K562 (cell line): ENCODE measurements around the gene INO80. TPM values are rescaled to one million over a fixed set of nuclear protein-coding genes. Genes with fewer than 3 reads are reported as not detected.

ENCODE experiments used
- ATAC-seq: fragments of 200-7000 bp; cut with Tn5 transposase; 3 replicates; pipeline ENCODE4 v1.9.1; 2020; ENCODE audit warnings: moderate library complexity
- BruUV-seq: library from RNA; stranded (reverse); fragments of 400-500 nt; replicated peaks from 2 replicates; lab custom pipeline; 2021; lab: Mats Ljungman, UMichigan
- CTCF ChIA-PET: fragments of 300-600 bp; formaldehyde crosslinking; extraction: SDS; loops from one replicate; lab custom pipeline; 2021; ENCODE audit warnings: low intra/inter-chr PET ratio; lab: Yijun Ruan, JAX
- POLR2A ChIA-PET: fragments of 300-600, 350-650 bp; sonication (Branson Sonifier 250); formaldehyde crosslinking; extraction: SDS; loops from one replicate; lab custom pipeline; 2021; ENCODE audit warnings: antibody characterized with exemption, inconsistent platforms; lab: Yijun Ruan, JAX
- DNase-seq, 4 experiments: peaks; one replicate each; pipeline versions ENCODE4 v3.0.0 to v3.0.0-alpha.2; 2011 to 2018; ENCODE audit warnings: low spot score in 3 of 4, mixed read lengths in 3 of 4; ENCODE audit errors: extremely low read depth in 1 of 4
- FAIRE-seq: peaks from 2 replicates; lab custom pipeline; 2011; peaks lifted over from hg19 to GRCh38; lab: Jason Lieb, UNC
- H2AFZ ChIP-seq: 2 replicates; pipeline ENCODE4 v1.6.0; 2011; ENCODE audit warnings: low read depth, low read length, control low read depth, inconsistent platforms
- H3K27ac ChIP-seq: fragments of 200-600 bp; 3 replicates; pipeline ENCODE4 v1.8.0; 2011; ENCODE audit warnings: low read depth, mild to moderate bottlenecking, control low read depth, inconsistent platforms, low read length, moderate library complexity, mixed read lengths; ENCODE audit errors: extremely low read depth
- H3K27me3 ChIP-seq, 2 experiments: fragments of 300-600 bp in 1 of 2; 2 replicates in 1 of 2; 3 replicates in 1 of 2; pipeline versions ENCODE4 v1.6.0 to v1.8.0; 2011; ENCODE audit warnings: inconsistent platforms in 2 of 2, low read length in 2 of 2, mild to moderate bottlenecking in 1 of 2, mixed read lengths in 1 of 2, moderate library complexity in 1 of 2; ENCODE audit not compliant: control insufficient read depth in 2 of 2, insufficient read depth in 2 of 2
- H3K36me3 ChIP-seq: fragments of 300-600 bp; 3 replicates; pipeline ENCODE4 v1.8.0; 2011; ENCODE audit warnings: mild to moderate bottlenecking, low read length, inconsistent platforms; ENCODE audit not compliant: control insufficient read depth, insufficient read depth
- H3K4me1 ChIP-seq, 2 experiments: fragments of 200-600 bp in 1 of 2; replicated peaks in 1 of 2; 2 replicates in 1 of 2; 3 replicates in 1 of 2; pipeline versions ENCODE4 v1.5.1 to v1.8.0; 2011; ENCODE audit warnings: inconsistent platforms in 2 of 2, low read length in 2 of 2, mild to moderate bottlenecking in 1 of 2, mixed read lengths in 1 of 2, moderate library complexity in 1 of 2; ENCODE audit not compliant: control insufficient read depth in 2 of 2, insufficient read depth in 2 of 2
- H3K4me2 ChIP-seq: 2 replicates; pipeline ENCODE4 v1.6.1; 2011; ENCODE audit warnings: low read length, control low read depth, inconsistent platforms, mixed read lengths; ENCODE audit not compliant: insufficient read depth
- H3K4me3 ChIP-seq: fragments of 200-600 bp; sonication (generic), shearing (Covaris generic); 2 replicates; pipeline ENCODE4 v1.5.1; 2016; ENCODE audit warnings: control low read depth, inconsistent platforms
- H3K79me2 ChIP-seq: fragments of 200-600 bp; 3 replicates; pipeline ENCODE4 v1.8.0; 2011; ENCODE audit warnings: low read length, inconsistent platforms; ENCODE audit not compliant: control insufficient read depth, insufficient read depth
- H3K9ac ChIP-seq, 2 experiments: 2 replicates each; pipeline versions ENCODE4 v1.6.0 to v1.6.1; 2011; ENCODE audit warnings: low read depth in 2 of 2, low read length in 2 of 2, control low read depth in 1 of 2, inconsistent platforms in 1 of 2, mild to moderate bottlenecking in 1 of 2, mixed read lengths in 1 of 2; ENCODE audit not compliant: insufficient read depth in 1 of 2
- H3K9me1 ChIP-seq: one replicate; pipeline ENCODE4 v1.6.0; 2011; ENCODE audit warnings: inconsistent platforms, mild to moderate bottlenecking, low read length, moderate library complexity; ENCODE audit not compliant: control insufficient read depth, insufficient read depth
- H3K9me3 ChIP-seq: replicated peaks from 2 replicates; pipeline ENCODE4 v1.5.1; 2011; ENCODE audit warnings: low read depth, low read length, inconsistent platforms; ENCODE audit not compliant: control insufficient read depth, insufficient read depth
- H4K20me1 ChIP-seq: replicated peaks from 2 replicates; pipeline ENCODE4 v1.6.1; 2011; ENCODE audit warnings: low read length, inconsistent platforms, mixed read lengths; ENCODE audit not compliant: control insufficient read depth, insufficient read depth
- CBFB ChIP-seq: sonication (generic); formaldehyde crosslinking; IDR thresholded peaks from 2 replicates; pipeline ENCODE4 v1.4.0; 2020; ENCODE audit warnings: mild to moderate bottlenecking, missing genetic modification reagents
- KLF1 ChIP-seq: fragments of 450-650 bp; IDR thresholded peaks from 2 replicates; pipeline ENCODE4 v1.6.1; 2016; ENCODE audit warnings: missing genetic modification characterization, missing compliant biosample characterization
- PTBP1 ChIP-seq: fragments of 200-400 bp; formaldehyde crosslinking; IDR thresholded peaks from 2 replicates; pipeline ENCODE4 v1.6.1; 2017; ENCODE audit warnings: low read depth, low read length
- RBM17 ChIP-seq: fragments of 200-400 bp; formaldehyde crosslinking; IDR thresholded peaks from 2 replicates; pipeline ENCODE4 v1.6.1; 2017; ENCODE audit warnings: low read depth, mild to moderate bottlenecking, low read length, borderline replicate concordance
- SLC30A9 ChIP-seq: fragments of 250-450 bp; sonication (Bioruptor Pico); IDR thresholded peaks from 2 replicates; pipeline ENCODE4 v1.8.0; 2022; ENCODE audit warnings: mild to moderate bottlenecking, moderate library complexity
- ZNF384 ChIP-seq: IDR thresholded peaks from 2 replicates; pipeline ENCODE4 v1.6.1; 2012; ENCODE audit warnings: low read depth, low read length, improper control_type of control experiment
- WGBS: fragments of 100-300 bp; shearing (Covaris generic); methylation state at CpG from one replicate; pipeline ENCODE4 v1.1.6; 2016; ENCODE audit warnings: low coverage, mixed read lengths; ENCODE audit not compliant: insufficient coverage; ENCODE audit errors: missing lambda C conversion rate; 5-methylcytosine and 5-hydroxymethylcytosine counted together
- in situ Hi-C: fragments of 300-500 bp; cut with MboI; formaldehyde crosslinking; loops from 4 replicates; pipeline ENCODE4 v1.15.0; 2018; ENCODE audit warnings: inconsistent platforms, mixed read lengths
- intact Hi-C: fragments of 100-400 bp; cut with micrococcal nuclease; formaldehyde crosslinking; loops from 2 replicates; pipeline ENCODE4 v1.14.2; 2022
- polyA plus RNA-seq, 8 experiments: library from polyadenylated mRNA; depleted of rRNA in 4 of 8; stranded (reverse) in 5 of 8; unstranded in 3 of 8; fragments of >200 nt; fragmentation: Nextera tagmentation in 2 of 8; fragmentation: Illumina TruSeq in 1 of 8; extraction: Ambion mirVana in 2 of 8; extraction: Trizol in 1 of 8; gene quantifications; 2 replicates each; pipeline versions ENCODE4 v1.2.1 to v1.2.3, GENCODE V29; 2011 to 2014; ENCODE audit warnings: inconsistent platforms in 1 of 8, missing spikeins in 1 of 8
- total RNA-seq, 7 experiments: library from RNA; depleted of rRNA in 6 of 7; stranded (reverse); fragments of >200 nt in 6 of 7; fragmentation: Illumina TruSeq in 2 of 7; extraction: Trizol in 2 of 7; gene quantifications; 2 replicates each; pipeline versions ENCODE4 v1.2.1 to v1.2.3, GENCODE V29; 2011 to 2021; ENCODE audit warnings: low replicate concordance in 1 of 7
- TF ChIP-seq, protein P1 (sequence below): fragments of 450-650 bp; IDR thresholded peaks from 2 replicates; pipeline ENCODE4 v1.7.1; 2018; ENCODE audit warnings: mild to moderate bottlenecking, low read depth; ENCODE audit not compliant: partially characterized antibody
- TF ChIP-seq, protein P2 (sequence below): fragments of 450-650 bp; IDR thresholded peaks from 2 replicates; pipeline ENCODE4 v1.6.1; 2016; ENCODE audit warnings: antibody characterized with exemption
- TF ChIP-seq, protein P3 (sequence below): IDR thresholded peaks from 2 replicates; pipeline ENCODE4 v1.6.1; 2012; ENCODE audit warnings: low read depth, low read length, improper control_type of control experiment, borderline replicate concordance

The INO80 gene
- total and polyA plus RNA-seq, 9 of the 15 experiments (the other 6 are each of a cell fraction or from before 2014, with no cell fraction given), result 1.1 to 25.7 (median 19.9) TPM

DNA sequence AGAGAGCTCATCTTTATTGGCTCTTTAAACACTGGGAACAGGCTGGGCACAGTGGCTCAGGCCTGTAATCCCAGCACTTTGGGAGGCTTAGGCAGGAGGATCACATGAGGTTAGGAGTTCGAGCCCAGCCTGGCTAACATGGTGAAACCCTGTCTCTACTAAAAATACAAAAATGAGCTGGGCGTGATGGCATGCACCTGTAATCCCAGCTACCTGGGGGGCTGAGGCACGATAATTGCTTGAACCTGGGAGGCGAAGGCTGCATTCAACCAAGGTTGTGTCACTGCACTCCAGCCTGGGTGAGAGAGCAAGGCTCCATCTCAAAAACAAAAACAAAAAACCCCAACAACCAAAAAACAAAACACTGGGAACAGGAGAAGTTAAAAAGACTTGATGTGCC is 90.7 kb downstream of the INO80 start:
- no peak overlapping the region for H3K9ac ChIP-seq
- H3K79me2 ChIP-seq, result no peaks in the 10 kb centered on the region
- DNase-seq, result no peak
- no peak for ATAC-seq
- in situ Hi-C loops (no loop called here), intact Hi-C loops (no loop called here)
- H3K9me1 ChIP-seq, result no peaks in the 10 kb centered on the region
- no peaks in the 10 kb centered on the region for H4K20me1 ChIP-seq
- no peak overlapping the region for H3K27ac ChIP-seq
- 96% methylated on average over 4 of the region's 4 CpGs for WGBS
- no peak for FAIRE-seq
- BruUV-seq, result no TSS peak
- H3K27me3 ChIP-seq, result no peaks in the 10 kb centered on the region
- TF ChIP-seq RBM17 (no peak), PTBP1 (no peak), KLF1 (tag) (no peak)
- H3K4me1 ChIP-seq, result no peaks in the 10 kb centered on the region
- CTCF ChIA-PET, result interaction anchor here (0.8 kb wide), 1 partner anchor 83 kb away, joined by 3 read pairs; no protein-coding TSS in a partner anchor
- H3K36me3 ChIP-seq, result peaks cover 81% of the 10 kb centered on the region
- POLR2A ChIA-PET, result interaction anchor here (1.1 to 3.2 kb wide), 5 partner anchors 11 to 95 kb away, joined by 3 to 14 read pairs (median 5); no protein-coding TSS in a partner anchor
- H3K9me3 ChIP-seq, result no peaks in the 10 kb centered on the region
- no peak overlapping the region for H3K4me2 ChIP-seq
- H3K4me3 ChIP-seq, result no peak overlapping the region
- H2AFZ ChIP-seq, result no peak overlapping the region

DNA sequence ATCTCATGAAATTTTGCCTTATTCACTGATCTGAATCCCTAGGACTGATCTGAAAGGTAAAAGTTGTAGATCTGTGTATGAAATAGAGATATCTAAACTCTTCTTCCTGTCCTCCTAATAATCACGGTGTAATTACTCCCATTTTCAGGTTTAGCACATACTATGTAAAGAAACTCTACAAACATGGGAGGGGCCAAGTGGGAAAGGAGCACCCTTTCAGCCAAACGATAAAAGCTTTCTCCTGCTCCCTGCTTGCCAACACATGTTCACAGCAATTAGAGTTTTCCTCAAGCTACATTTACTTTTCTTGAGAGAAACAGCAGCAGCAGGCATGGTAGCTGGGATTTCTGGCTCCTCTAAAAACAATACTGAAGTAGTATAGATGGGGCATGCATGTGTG is 91.2 kb downstream of the INO80 start:
- ChIA-PET CTCF (interaction anchor here (0.8 kb wide), 1 partner anchor 83 kb away, joined by 3 read pairs; no protein-coding TSS in a partner anchor), POLR2A (interaction anchor here (0.6 to 3.2 kb wide), 6 partner anchors 11 to 118 kb away, joined by 3 to 14 read pairs (median 4); no protein-coding TSS in a partner anchor)
- Histone ChIP-seq H3K79me2 (no peaks in the 10 kb centered on the region), H3K9me3 (no peaks in the 10 kb centered on the region), H3K9me1 (no peaks in the 10 kb centered on the region), H3K4me2 (no peak overlapping the region), H2AFZ (no peak overlapping the region), H3K4me3 (no peak overlapping the region), H4K20me1 (no peaks in the 10 kb centered on the region), H3K27ac (no peak overlapping the region), H3K9ac (no peak overlapping the region), H3K4me1 (no peaks in the 10 kb centered on the region), H3K27me3 (no peaks in the 10 kb centered on the region), H3K36me3 (peaks cover 85% of the 10 kb centered on the region)
- in situ Hi-C loops (loop anchor here (5.0 kb wide), 1 partner anchor 118 kb away; no protein-coding TSS in a partner anchor), intact Hi-C loops (no loop called here)
- no peak for FAIRE-seq
- BruUV-seq, result no TSS peak
- no peak for ATAC-seq
- WGBS, result 63% methylated on average over 2 of the region's 2 CpGs
- no peak for DNase-seq
- TF ChIP-seq, protein P1, sequence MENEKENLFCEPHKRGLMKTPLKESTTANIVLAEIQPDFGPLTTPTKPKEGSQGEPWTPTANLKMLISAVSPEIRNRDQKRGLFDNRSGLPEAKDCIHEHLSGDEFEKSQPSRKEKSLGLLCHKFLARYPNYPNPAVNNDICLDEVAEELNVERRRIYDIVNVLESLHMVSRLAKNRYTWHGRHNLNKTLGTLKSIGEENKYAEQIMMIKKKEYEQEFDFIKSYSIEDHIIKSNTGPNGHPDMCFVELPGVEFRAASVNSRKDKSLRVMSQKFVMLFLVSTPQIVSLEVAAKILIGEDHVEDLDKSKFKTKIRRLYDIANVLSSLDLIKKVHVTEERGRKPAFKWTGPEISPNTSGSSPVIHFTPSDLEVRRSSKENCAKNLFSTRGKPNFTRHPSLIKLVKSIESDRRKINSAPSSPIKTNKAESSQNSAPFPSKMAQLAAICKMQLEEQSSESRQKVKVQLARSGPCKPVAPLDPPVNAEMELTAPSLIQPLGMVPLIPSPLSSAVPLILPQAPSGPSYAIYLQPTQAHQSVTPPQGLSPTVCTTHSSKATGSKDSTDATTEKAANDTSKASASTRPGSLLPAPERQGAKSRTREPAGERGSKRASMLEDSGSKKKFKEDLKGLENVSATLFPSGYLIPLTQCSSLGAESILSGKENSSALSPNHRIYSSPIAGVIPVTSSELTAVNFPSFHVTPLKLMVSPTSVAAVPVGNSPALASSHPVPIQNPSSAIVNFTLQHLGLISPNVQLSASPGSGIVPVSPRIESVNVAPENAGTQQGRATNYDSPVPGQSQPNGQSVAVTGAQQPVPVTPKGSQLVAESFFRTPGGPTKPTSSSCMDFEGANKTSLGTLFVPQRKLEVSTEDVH, result no peak
- TF ChIP-seq SLC30A9 (no peak), CBFB (CRISPR knock-in tag) (no peak), ZNF384 (no peak)
- TF ChIP-seq, protein P2, sequence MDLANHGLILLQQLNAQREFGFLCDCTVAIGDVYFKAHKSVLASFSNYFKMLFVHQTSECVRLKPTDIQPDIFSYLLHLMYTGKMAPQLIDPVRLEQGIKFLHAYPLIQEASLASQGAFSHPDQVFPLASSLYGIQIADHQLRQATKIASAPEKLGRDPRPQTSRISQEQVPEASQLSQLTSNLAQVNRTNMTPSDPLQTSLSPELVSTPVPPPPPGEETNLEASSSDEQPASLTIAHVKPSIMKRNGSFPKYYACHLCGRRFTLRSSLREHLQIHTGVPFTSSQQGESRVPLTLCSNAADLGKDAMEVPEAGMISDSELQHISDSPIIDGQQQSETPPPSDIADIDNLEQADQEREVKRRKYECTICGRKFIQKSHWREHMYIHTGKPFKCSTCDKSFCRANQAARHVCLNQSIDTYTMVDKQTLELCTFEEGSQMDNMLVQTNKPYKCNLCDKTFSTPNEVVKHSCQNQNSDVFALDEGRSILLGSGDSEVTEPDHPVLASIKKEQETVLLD, result no peak
- TF ChIP-seq, protein P3, sequence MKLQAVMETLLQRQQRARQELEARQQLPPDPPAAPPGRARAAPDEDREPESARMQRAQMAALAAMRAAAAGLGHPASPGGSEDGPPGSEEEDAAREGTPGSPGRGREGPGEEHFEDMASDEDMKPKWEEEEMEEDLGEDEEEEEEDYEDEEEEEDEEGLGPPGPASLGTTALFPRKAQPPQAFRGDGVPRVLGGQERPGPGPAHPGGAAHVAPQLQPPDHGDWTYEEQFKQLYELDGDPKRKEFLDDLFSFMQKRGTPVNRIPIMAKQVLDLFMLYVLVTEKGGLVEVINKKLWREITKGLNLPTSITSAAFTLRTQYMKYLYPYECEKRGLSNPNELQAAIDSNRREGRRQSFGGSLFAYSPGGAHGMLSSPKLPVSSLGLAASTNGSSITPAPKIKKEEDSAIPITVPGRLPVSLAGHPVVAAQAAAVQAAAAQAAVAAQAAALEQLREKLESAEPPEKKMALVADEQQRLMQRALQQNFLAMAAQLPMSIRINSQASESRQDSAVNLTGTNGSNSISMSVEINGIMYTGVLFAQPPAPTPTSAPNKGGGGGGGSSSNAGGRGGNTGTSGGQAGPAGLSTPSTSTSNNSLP, result no peak
